Kidney tubule cell (primary cell): ENCODE data around the gene KRT13.

Source experiments
- DNase-seq: peaks from one replicate; pipeline ENCODE4 v3.0.0-alpha.2; 2018; ENCODE audit warnings: low spot score

The KRT13 gene

GRCh38 chr17:41494524-41494923 lies 10.9 kb downstream of the KRT13 start:
- peak; percentile 79 for DNase-seq

GRCh38 chr17:41492771-41493170 lies 12.6 kb downstream of the KRT13 start:
- peak; percentile 54 for DNase-seq

GRCh38 chr17:41492351-41492750 lies 13.1 kb downstream of the KRT13 start:
- no peak for DNase-seq

GRCh38 chr17:41491476-41491875 lies 13.9 kb downstream of the KRT13 start:
- no peak for DNase-seq

- DNase-seq, result no peak
Observed at GRCh38 chr17:41490000-41490990, 15.1 kb downstream of the KRT13 start.

GRCh38 chr17:41489531-41489930 lies 15.9 kb downstream of the KRT13 start, which contains the start of gene KRT36:
TSS of gene KRT36 (minus strand) at chr17:41489910. CDS start at chr17:41489864, 46 bp downstream.
- DNase-seq, result no peak

GRCh38 chr17:41486809-41487530 lies 18.4 kb downstream of the KRT13 start:
- no peak for DNase-seq

- no peak for DNase-seq
Observed at GRCh38 chr17:41486316-41486715, 19.1 kb downstream of the KRT13 start.

- no peak for DNase-seq
Observed at GRCh38 chr17:41484920-41485904, 20.2 kb downstream of the KRT13 start.

- peak; percentile 72 for DNase-seq
Observed at GRCh38 chr17:41483991-41484826, 21.2 kb downstream of the KRT13 start.

- DNase-seq, result no peak
Observed at GRCh38 chr17:41483531-41483930, 21.9 kb downstream of the KRT13 start.

GRCh38 chr17:41481036-41481435 lies 24.4 kb downstream of the KRT13 start, which contains the start of gene KRT35:
TSS of gene KRT35 (minus strand) at chr17:41481151. CDS start at chr17:41481097, 54 bp downstream.
- DNase-seq, result no peak

- no peak for DNase-seq
Observed at GRCh38 chr17:41480581-41480980, 24.8 kb downstream of the KRT13 start.

GRCh38 chr17:41480136-41480535 lies 25.3 kb downstream of the KRT13 start:
- no peak for DNase-seq

- DNase-seq, result peak; percentile 29
Observed at GRCh38 chr17:41478237-41478636, 27.2 kb downstream of the KRT13 start.

GRCh38 chr17:41476866-41477815 lies 28.3 kb downstream of the KRT13 start:
- no peak for DNase-seq

GRCh38 chr17:41475421-41475820 lies 30.0 kb downstream of the KRT13 start:
- no peak for DNase-seq

GRCh38 chr17:41474863-41475262 lies 30.5 kb downstream of the KRT13 start:
- no peak for DNase-seq

- no peak for DNase-seq
Observed at GRCh38 chr17:41468346-41468745, 37.1 kb downstream of the KRT13 start.
